Endothelial cell of umbilical vein (primary cell): ENCODE data around the gene LRRC73. TPM values are rescaled to one million over a fixed set of nuclear protein-coding genes. Genes with fewer than 3 reads are reported as not detected.

Experiments
- Bru-seq: library from RNA; stranded (reverse); fragments of 400-500 nt; gene quantifications from one replicate; lab custom pipeline; 2021; lab: Mats Ljungman, UMichigan
- BruChase-seq, 2 experiments: library from RNA; stranded (reverse); fragments of 400-500 nt; gene quantifications; one replicate each; lab custom pipeline; 2021; lab: Mats Ljungman, UMichigan
- BruUV-seq: library from RNA; stranded (reverse); fragments of 400-500 nt; replicated peaks from 2 replicates; lab custom pipeline; 2021; lab: Mats Ljungman, UMichigan
- CTCF ChIA-PET: fragments of 300-600, 350-600 bp; sonication (Branson Sonifier 250); formaldehyde crosslinking; loops from one replicate; lab custom pipeline; 2021; ENCODE audit warnings: antibody characterized with exemption, inconsistent platforms; lab: Charles Lee
- POLR2A ChIA-PET: fragments of 300-600, 350-600 bp; sonication (Branson Sonifier 250); formaldehyde crosslinking; loops from one replicate; lab custom pipeline; 2021; ENCODE audit warnings: antibody characterized with exemption, inconsistent platforms; lab: Charles Lee
- DNase-seq: peaks from one replicate; pipeline ENCODE4 v3.0.0-alpha.2; 2011; ENCODE audit warnings: low read depth, low spot score
- FAIRE-seq: peaks from 2 replicates; lab custom pipeline; 2011; peaks lifted over from hg19 to GRCh38; lab: Jason Lieb, UNC
- H2AFZ ChIP-seq: 2 replicates; pipeline ENCODE4 v1.6.0; 2012; ENCODE audit warnings: low read depth, low read length, control low read depth, inconsistent platforms
- H3K27ac ChIP-seq: 2 replicates; pipeline ENCODE4 v1.5.1; 2011; ENCODE audit warnings: low read depth, mild to moderate bottlenecking, control low read depth, low read length, moderate library complexity; ENCODE audit not compliant: insufficient read depth
- H3K27me3 ChIP-seq, 2 experiments: 2 replicates each; pipeline versions ENCODE4 v1.6.0 to v1.6.1; 2011; ENCODE audit warnings: low read length in 2 of 2, mixed read lengths in 1 of 2; ENCODE audit not compliant: control insufficient read depth in 2 of 2, insufficient read depth in 2 of 2
- H3K36me3 ChIP-seq, 2 experiments: 2 replicates in 1 of 2; 3 replicates in 1 of 2; pipeline ENCODE4 v1.5.1; 2011; ENCODE audit warnings: low read length in 2 of 2, mild to moderate bottlenecking in 1 of 2, moderate library complexity in 1 of 2; ENCODE audit not compliant: control insufficient read depth in 2 of 2, insufficient read depth in 2 of 2; ENCODE audit errors: extremely low read depth in 1 of 2
- H3K4me1 ChIP-seq: 3 replicates; pipeline ENCODE4 v1.5.1; 2011; ENCODE audit warnings: mild to moderate bottlenecking, low read length; ENCODE audit not compliant: control insufficient read depth, insufficient read depth; ENCODE audit errors: extremely low read depth
- H3K4me2 ChIP-seq: 2 replicates; pipeline ENCODE4 v1.6.1; 2011; ENCODE audit warnings: low read length, control low read depth, mixed read lengths; ENCODE audit not compliant: insufficient read depth
- H3K4me3 ChIP-seq, 3 experiments: fragments of 200-600 bp in 1 of 3; sonication (generic), shearing (Covaris generic) in 1 of 3; replicated peaks in 1 of 3; 2 replicates each; pipeline ENCODE4 v1.5.1; 2011 to 2016; ENCODE audit warnings: control low read depth in 3 of 3, low read length in 3 of 3, mild to moderate bottlenecking in 2 of 3, inconsistent platforms in 1 of 3, low read depth in 1 of 3, moderate library complexity in 1 of 3; ENCODE audit not compliant: insufficient read depth in 1 of 3
- H3K79me2 ChIP-seq: 2 replicates; pipeline ENCODE4 v1.6.0; 2012; ENCODE audit warnings: low read length, inconsistent platforms; ENCODE audit not compliant: control insufficient read depth, insufficient read depth
- H3K9ac ChIP-seq: replicated peaks from 2 replicates; pipeline ENCODE3; 2011; ENCODE audit warnings: low read length, control low read depth; ENCODE audit not compliant: insufficient read depth; ENCODE audit errors: extremely low read depth
- H3K9me1 ChIP-seq: replicated peaks from 3 replicates; pipeline ENCODE4 v1.6.0; 2011; ENCODE audit warnings: mild to moderate bottlenecking, low read length; ENCODE audit not compliant: control insufficient read depth, insufficient read depth; ENCODE audit errors: extremely low read depth
- H3K9me3 ChIP-seq: replicated peaks from 2 replicates; pipeline ENCODE4 v1.5.1; 2012; ENCODE audit warnings: low read length, inconsistent platforms; ENCODE audit not compliant: control insufficient read depth, insufficient read depth
- H4K20me1 ChIP-seq: replicated peaks from 2 replicates; pipeline ENCODE3; 2011; ENCODE audit warnings: mild to moderate bottlenecking, low read length; ENCODE audit not compliant: control insufficient read depth, insufficient read depth; ENCODE audit errors: extremely low read depth
- CTCF ChIP-seq, 2 donors: IDR thresholded peaks; 1 replicate in 1 of 2; 2 replicates in 1 of 2; pipeline ENCODE4 v1.5.1; 2011; ENCODE audit warnings: low read length in 2 of 2, mild to moderate bottlenecking in 2 of 2, moderate library complexity in 2 of 2, control low read depth in 1 of 2, inconsistent platforms in 1 of 2, low read depth in 1 of 2; ENCODE audit not compliant: insufficient read depth in 1 of 2; ENCODE audit errors: extremely low read depth in 1 of 2
- JUN ChIP-seq: IDR thresholded peaks from 2 replicates; pipeline ENCODE4 v1.6.1; 2011; ENCODE audit warnings: borderline replicate concordance, low read depth; ENCODE audit not compliant: insufficient read length, insufficient read depth
- MAX ChIP-seq: IDR thresholded peaks from 2 replicates; pipeline ENCODE4 v1.6.1; 2011; ENCODE audit not compliant: insufficient read depth, insufficient read length
- POLR2A ChIP-seq: IDR thresholded peaks from 2 replicates; pipeline ENCODE4 v1.6.1; 2012; ENCODE audit warnings: low read depth, mild to moderate bottlenecking, control low read depth, low read length
- POLR2AphosphoS5 ChIP-seq: IDR thresholded peaks from 2 replicates; pipeline ENCODE4 v1.6.1; 2012; ENCODE audit warnings: low read depth, mild to moderate bottlenecking, control low read depth, low read length, moderate library complexity; ENCODE audit not compliant: insufficient read depth
- dilution Hi-C: fragments of 300-500 bp; cut with MboI; formaldehyde crosslinking; loops from one replicate; pipeline ENCODE4 v1.15.0; 2019; ENCODE audit warnings: low sequenced_read_pairs; ENCODE audit not compliant: extremely low pct_ligation_motif_present
- intact Hi-C: fragments of 100-400 bp; cut with micrococcal nuclease; formaldehyde crosslinking; loops from one replicate; pipeline ENCODE4 v1.10.0; 2022
- long read RNA-seq: library from polyadenylated mRNA; stranded (forward); transcript quantifications from one replicate; pipeline ENCODE4 v2.0.0, GENCODE V29; 2021
- polyA minus RNA-seq, 3 experiments: library from RNA; depleted of rRNA, polyadenylated mRNA; stranded (reverse); fragments of >200 nt; gene quantifications; 1 replicate in 1 of 3; 2 replicates in 2 of 3; pipeline ENCODE4 v1.2.3, GENCODE V29; 2011
- polyA plus RNA-seq, 4 experiments: library from polyadenylated mRNA; depleted of rRNA in 3 of 4; stranded (reverse) in 3 of 4; unstranded in 1 of 4; fragments of >200 nt; gene quantifications; 2 replicates each; pipeline versions ENCODE4 v1.2.1 to v1.2.3, GENCODE V29; 2011 to 2012; ENCODE audit warnings: missing spikeins in 1 of 4
- total RNA-seq: library from RNA; stranded (reverse); gene quantifications from 2 replicates; pipeline ENCODE4 v1.2.3, GENCODE V29; 2021

The LRRC73 gene
- 0.25 and 0.58 TPM in 2 replicates for total RNA-seq
- polyA plus RNA-seq: 0.11 and 0.14 TPM in 2 replicates
- 0.06 and 0.14 TPM in 2 replicates for polyA plus RNA-seq (2011; cell fraction: cytosol; rRNA removed)
- polyA plus RNA-seq (2011; cell fraction: nucleus; rRNA removed): 0.07 and 0.08 TPM in 2 replicates
- 0.12 TPM in 1 of 2 replicates, not detected in the other for polyA plus RNA-seq (2012)
- 0.13 TPM in 1 of 2 replicates, not detected in the other for polyA minus RNA-seq
- not detected for polyA minus RNA-seq (2011; cell fraction: cytosol; rRNA and poly(A)+ RNA removed)
- polyA minus RNA-seq (2011; cell fraction: nucleus; rRNA and poly(A)+ RNA removed): 1.4 TPM in 1 of 2 replicates, not detected in the other
- percentile 13 among the genes with signal in this experiment for Bru-seq, nascent RNA
- BruChase-seq, experiment 1, labeled RNA remaining after a 6-hour chase: percentile 14 among the genes with signal in this experiment
- BruChase-seq, experiment 2, labeled RNA remaining after a 2-hour chase: percentile 19 among the genes with signal in this experiment
- long read RNA-seq: 0 reads

GRCh38 chr6:43509984-43510826, at the start of gene LRRC73:
LRRC73 (minus strand) TSS chr6:43510346; CDS start chr6:43509785, 561 bp downstream.
- H3K4me3 ChIP-seq: peak within 1 kb of the TSS; percentile 6 to 54 (median 44)
- H3K4me2 ChIP-seq: peak within 1 kb of the TSS; percentile 56
- peak; percentile 84 for DNase-seq
- H3K9ac ChIP-seq: no peak within 1 kb of the TSS
- peak; percentile 87 for FAIRE-seq
- no peaks in the 10 kb centered on the region for H3K9me1 ChIP-seq
- ChIA-PET POLR2A (interaction anchor here (0.6 to 1.0 kb wide), 3 partner anchors 16 to 124 kb away, joined by 3 to 5 read pairs (median 4); partner anchors contain the start of gene DLK2), CTCF (interaction anchor here (0.5 to 19.0 kb wide), 12 partner anchors 11 to 600 kb away, joined by 3 to 289 read pairs (median 4); partner anchors contain the start of genes DLK2, DNPH1 and ZNF318)
- dilution Hi-C loops (no loop called here), intact Hi-C loops (loop anchor here (10.0 kb wide), 1 partner anchor 605 kb away; no protein-coding TSS in a partner anchor)
- no peak within 1 kb of the TSS for H3K27ac ChIP-seq
- no TSS peak for BruUV-seq
- no peaks in the 10 kb centered on the region for H3K27me3 ChIP-seq
- H3K4me1 ChIP-seq: peaks cover 8% of the 10 kb centered on the region
- TF ChIP-seq JUN: no peak
- no peak for TF ChIP-seq CTCF (IDR thresholded peaks at IDR 0.05; ENCODE audit: extremely low read depth in 1 of 2, insufficient read depth in 1 of 2, low read depth in 1 of 2, low read length in 2 of 2)
- TF ChIP-seq POLR2A: peak; percentile 47
- peak; percentile 83 for TF ChIP-seq POLR2AphosphoS5
- peak; percentile 48 for TF ChIP-seq MAX
- H3K9me3 ChIP-seq: no peaks in the 10 kb centered on the region
- H3K79me2 ChIP-seq: peaks cover 5% of the 10 kb centered on the region
- H3K36me3 ChIP-seq: peaks cover 3 to 30% of the 10 kb centered on the region in 2 experiments
- H2AFZ ChIP-seq: peak within 1 kb of the TSS; percentile 55
- no peaks in the 10 kb centered on the region for H4K20me1 ChIP-seq
